ENCODE data around the gene TCAIM.

DNA sequence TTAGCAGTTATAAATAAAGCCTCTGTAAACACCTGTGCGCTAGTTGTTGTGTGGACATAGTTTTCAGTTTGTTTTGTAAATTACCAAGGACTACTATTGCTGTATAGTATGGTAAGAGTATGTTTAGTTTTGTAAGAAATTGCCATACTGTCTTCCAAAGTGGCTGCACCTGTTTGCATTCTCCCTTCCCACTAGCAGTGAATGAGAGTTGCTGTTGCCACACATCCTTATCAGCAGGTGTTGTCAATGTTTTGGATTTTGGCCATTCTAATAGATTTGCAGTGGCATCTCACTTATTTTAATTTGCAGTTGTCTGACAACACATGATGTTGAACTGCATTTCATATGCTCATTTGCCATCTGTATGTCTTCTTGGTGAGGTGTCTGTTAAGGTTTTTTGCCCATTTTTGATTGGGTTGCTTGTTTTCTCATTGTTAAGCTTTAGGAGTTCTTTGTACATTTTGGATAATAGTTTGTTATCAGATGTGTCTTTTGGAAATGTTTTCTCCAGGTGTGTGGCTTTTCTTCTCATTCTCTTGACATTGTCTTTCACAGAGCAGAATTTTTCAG, 14.9 kb downstream of the TCAIM start:
- TF ChIP-seq TAF1 (IDR thresholded peaks at IDR 0.05; ENCODE audit: borderline replicate concordance, low read depth, low read length) (no peak), GABPA (IDR thresholded peaks at IDR 0.05; ENCODE audit: low read depth) (no peak), MXI1 (IDR thresholded peaks at IDR 0.05; ENCODE audit: low read depth, low read length) (no peak), POLR2AphosphoS5 (IDR thresholded peaks at IDR 0.05; ENCODE audit: low read depth, low read length) (no peak), JUND (IDR thresholded peaks at IDR 0.05) (no peak), FOXM1 (IDR thresholded peaks at IDR 0.05; ENCODE audit: low read depth) (no peak)
- TF ChIP-seq, protein P1, sequence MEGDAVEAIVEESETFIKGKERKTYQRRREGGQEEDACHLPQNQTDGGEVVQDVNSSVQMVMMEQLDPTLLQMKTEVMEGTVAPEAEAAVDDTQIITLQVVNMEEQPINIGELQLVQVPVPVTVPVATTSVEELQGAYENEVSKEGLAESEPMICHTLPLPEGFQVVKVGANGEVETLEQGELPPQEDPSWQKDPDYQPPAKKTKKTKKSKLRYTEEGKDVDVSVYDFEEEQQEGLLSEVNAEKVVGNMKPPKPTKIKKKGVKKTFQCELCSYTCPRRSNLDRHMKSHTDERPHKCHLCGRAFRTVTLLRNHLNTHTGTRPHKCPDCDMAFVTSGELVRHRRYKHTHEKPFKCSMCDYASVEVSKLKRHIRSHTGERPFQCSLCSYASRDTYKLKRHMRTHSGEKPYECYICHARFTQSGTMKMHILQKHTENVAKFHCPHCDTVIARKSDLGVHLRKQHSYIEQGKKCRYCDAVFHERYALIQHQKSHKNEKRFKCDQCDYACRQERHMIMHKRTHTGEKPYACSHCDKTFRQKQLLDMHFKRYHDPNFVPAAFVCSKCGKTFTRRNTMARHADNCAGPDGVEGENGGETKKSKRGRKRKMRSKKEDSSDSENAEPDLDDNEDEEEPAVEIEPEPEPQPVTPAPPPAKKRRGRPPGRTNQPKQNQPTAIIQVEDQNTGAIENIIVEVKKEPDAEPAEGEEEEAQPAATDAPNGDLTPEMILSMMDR (IDR thresholded peaks at IDR 0.05) = no peak
- TF ChIP-seq, protein P2, sequence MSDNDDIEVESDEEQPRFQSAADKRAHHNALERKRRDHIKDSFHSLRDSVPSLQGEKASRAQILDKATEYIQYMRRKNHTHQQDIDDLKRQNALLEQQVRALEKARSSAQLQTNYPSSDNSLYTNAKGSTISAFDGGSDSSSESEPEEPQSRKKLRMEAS (IDR thresholded peaks at IDR 0.05; ENCODE audit: low read depth) = no peak
- TF ChIP-seq, protein P3, sequence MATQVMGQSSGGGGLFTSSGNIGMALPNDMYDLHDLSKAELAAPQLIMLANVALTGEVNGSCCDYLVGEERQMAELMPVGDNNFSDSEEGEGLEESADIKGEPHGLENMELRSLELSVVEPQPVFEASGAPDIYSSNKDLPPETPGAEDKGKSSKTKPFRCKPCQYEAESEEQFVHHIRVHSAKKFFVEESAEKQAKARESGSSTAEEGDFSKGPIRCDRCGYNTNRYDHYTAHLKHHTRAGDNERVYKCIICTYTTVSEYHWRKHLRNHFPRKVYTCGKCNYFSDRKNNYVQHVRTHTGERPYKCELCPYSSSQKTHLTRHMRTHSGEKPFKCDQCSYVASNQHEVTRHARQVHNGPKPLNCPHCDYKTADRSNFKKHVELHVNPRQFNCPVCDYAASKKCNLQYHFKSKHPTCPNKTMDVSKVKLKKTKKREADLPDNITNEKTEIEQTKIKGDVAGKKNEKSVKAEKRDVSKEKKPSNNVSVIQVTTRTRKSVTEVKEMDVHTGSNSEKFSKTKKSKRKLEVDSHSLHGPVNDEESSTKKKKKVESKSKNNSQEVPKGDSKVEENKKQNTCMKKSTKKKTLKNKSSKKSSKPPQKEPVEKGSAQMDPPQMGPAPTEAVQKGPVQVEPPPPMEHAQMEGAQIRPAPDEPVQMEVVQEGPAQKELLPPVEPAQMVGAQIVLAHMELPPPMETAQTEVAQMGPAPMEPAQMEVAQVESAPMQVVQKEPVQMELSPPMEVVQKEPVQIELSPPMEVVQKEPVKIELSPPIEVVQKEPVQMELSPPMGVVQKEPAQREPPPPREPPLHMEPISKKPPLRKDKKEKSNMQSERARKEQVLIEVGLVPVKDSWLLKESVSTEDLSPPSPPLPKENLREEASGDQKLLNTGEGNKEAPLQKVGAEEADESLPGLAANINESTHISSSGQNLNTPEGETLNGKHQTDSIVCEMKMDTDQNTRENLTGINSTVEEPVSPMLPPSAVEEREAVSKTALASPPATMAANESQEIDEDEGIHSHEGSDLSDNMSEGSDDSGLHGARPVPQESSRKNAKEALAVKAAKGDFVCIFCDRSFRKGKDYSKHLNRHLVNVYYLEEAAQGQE (IDR thresholded peaks at IDR 0.05; ENCODE audit: low read depth, low read length) = no peak
- TF ChIP-seq, protein P4, sequence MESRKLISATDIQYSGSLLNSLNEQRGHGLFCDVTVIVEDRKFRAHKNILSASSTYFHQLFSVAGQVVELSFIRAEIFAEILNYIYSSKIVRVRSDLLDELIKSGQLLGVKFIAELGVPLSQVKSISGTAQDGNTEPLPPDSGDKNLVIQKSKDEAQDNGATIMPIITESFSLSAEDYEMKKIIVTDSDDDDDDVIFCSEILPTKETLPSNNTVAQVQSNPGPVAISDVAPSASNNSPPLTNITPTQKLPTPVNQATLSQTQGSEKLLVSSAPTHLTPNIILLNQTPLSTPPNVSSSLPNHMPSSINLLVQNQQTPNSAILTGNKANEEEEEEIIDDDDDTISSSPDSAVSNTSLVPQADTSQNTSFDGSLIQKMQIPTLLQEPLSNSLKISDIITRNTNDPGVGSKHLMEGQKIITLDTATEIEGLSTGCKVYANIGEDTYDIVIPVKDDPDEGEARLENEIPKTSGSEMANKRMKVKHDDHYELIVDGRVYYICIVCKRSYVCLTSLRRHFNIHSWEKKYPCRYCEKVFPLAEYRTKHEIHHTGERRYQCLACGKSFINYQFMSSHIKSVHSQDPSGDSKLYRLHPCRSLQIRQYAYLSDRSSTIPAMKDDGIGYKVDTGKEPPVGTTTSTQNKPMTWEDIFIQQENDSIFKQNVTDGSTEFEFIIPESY (IDR thresholded peaks at IDR 0.05; ENCODE audit: borderline replicate concordance, low read depth) = no peak

Measured in SK-N-SH (cell line).